ENCODE results near the gene SLC28A3.

The SLC28A3 gene

DNA sequence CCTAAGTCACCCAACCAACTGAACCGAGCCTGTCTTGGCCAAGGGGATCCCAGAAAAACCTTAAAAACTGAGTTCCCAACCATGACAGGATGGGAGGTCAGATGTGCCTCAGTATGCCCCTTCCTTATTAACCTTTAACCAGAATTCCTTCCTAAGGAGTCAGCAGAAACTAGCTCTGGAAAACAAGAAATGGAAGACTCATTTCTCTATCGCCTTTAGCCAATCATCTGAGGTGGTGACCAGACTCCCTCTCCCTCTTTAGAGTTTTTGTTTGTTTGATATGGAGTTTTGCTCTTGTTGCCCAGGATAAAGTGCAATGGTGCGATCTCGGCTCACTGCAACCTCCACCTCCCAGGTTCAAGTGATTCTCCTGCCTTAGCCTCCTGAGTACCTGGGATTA lies 37.5 kb downstream of the SLC28A3 start:
- TF ChIP-seq ZFP3 (CRISPR knock-in tag; IDR thresholded peaks at IDR 0.05) (no peak), ISL1 (CRISPR knock-in tag; IDR thresholded peaks at IDR 0.05) (no peak), ESRRG (CRISPR knock-in tag; IDR thresholded peaks at IDR 0.05) (no peak), ZNF70 (CRISPR knock-in tag; IDR thresholded peaks at IDR 0.05) (no peak), TCF4 (CRISPR knock-in tag; IDR thresholded peaks at IDR 0.05; ENCODE audit: borderline replicate concordance) (no peak), ARNTL (CRISPR knock-in tag; IDR thresholded peaks at IDR 0.05; ENCODE audit: borderline replicate concordance, low read depth) (no peak), ZFP30 (CRISPR knock-in tag; IDR thresholded peaks at IDR 0.05) (no peak), TOX (CRISPR knock-in tag; IDR thresholded peaks at IDR 0.05; ENCODE audit: borderline replicate concordance) (no peak), GLIS3 (CRISPR knock-in tag; IDR thresholded peaks at IDR 0.05) (no peak), RARB (CRISPR knock-in tag; IDR thresholded peaks at IDR 0.05) (no peak), ZNF565 (CRISPR knock-in tag; conservative IDR thresholded peaks at IDR 0.05; ENCODE audit: low read depth) (no peak), PPARA (CRISPR knock-in tag; IDR thresholded peaks at IDR 0.05; ENCODE audit: borderline replicate concordance) (no peak), SNAI2 (CRISPR knock-in tag; IDR thresholded peaks at IDR 0.05) (no peak)
- TF ChIP-seq, protein P1, sequence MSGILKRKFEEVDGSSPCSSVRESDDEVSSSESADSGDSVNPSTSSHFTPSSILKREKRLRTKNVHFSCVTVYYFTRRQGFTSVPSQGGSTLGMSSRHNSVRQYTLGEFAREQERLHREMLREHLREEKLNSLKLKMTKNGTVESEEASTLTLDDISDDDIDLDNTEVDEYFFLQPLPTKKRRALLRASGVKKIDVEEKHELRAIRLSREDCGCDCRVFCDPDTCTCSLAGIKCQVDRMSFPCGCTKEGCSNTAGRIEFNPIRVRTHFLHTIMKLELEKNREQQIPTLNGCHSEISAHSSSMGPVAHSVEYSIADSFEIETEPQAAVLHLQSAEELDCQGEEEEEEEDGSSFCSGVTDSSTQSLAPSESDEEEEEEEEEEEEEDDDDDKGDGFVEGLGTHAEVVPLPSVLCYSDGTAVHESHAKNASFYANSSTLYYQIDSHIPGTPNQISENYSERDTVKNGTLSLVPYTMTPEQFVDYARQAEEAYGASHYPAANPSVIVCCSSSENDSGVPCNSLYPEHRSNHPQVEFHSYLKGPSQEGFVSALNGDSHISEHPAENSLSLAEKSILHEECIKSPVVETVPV (CRISPR knock-in tag; IDR thresholded peaks at IDR 0.05), result no peak
- TF ChIP-seq, protein P2, sequence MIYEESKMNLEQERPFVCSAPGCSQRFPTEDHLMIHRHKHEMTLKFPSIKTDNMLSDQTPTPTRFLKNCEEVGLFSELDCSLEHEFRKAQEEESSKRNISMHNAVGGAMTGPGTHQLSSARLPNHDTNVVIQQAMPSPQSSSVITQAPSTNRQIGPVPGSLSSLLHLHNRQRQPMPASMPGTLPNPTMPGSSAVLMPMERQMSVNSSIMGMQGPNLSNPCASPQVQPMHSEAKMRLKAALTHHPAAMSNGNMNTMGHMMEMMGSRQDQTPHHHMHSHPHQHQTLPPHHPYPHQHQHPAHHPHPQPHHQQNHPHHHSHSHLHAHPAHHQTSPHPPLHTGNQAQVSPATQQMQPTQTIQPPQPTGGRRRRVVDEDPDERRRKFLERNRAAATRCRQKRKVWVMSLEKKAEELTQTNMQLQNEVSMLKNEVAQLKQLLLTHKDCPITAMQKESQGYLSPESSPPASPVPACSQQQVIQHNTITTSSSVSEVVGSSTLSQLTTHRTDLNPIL (CRISPR knock-in tag; IDR thresholded peaks at IDR 0.05; ENCODE audit: low read depth), result no peak
- ATAC-seq, result no peak

DNA sequence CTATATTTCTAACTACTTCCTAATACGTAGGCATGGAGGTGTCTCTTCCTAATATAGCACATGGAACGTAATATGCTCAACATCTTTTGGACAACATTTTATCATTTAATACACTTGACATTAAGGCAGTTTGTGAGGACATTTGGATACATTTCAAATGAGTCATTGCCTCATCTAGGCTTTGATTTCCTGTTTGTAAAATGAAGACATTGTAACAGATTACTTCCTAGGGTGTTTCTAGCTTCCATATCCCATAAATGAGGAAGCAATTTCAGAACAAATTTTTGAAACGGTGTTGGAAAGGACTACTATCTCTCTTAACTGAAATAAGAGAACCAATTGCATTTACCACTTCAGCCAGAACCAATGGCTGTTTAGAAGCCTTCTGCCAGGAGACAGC lies 38.7 kb downstream of the SLC28A3 start:
- no peak for TF ChIP-seq OSR1 (CRISPR knock-in tag; IDR thresholded peaks at IDR 0.05)
- ATAC-seq, result peak; percentile 14; the same call in 1 of the 3 replicates

DNA sequence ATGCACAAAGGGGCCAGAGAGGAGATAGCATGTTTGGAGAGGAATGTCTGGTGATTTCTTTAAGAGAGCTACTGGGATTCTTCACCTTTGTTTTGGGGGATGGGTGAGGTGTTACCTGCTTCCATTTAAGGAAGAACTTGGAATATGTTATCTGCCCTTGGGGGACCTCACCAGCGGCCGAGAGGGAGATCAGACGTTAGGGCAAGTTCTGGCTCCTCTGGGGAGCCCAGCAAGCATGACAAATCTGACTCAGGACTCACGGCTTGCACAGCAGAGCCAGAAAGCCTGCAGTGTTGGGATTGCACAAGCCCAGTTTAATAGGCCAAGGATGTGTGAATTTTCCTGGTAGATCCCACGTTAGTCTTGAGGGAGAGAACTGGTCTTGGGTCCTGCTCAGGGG lies 40.3 kb downstream of the SLC28A3 start:
- no peak for TF ChIP-seq TCF4 (CRISPR knock-in tag; IDR thresholded peaks at IDR 0.05; ENCODE audit: borderline replicate concordance)
- no peak for TF ChIP-seq CSDC2 (CRISPR knock-in tag; IDR thresholded peaks at IDR 0.05)
- TF ChIP-seq, protein P1 (CRISPR knock-in tag; IDR thresholded peaks at IDR 0.05), result no peak
- no peak for TF ChIP-seq RARB (CRISPR knock-in tag; IDR thresholded peaks at IDR 0.05)
- no peak for TF ChIP-seq ZFP30 (CRISPR knock-in tag; IDR thresholded peaks at IDR 0.05)
- TF ChIP-seq PPARA (CRISPR knock-in tag; IDR thresholded peaks at IDR 0.05; ENCODE audit: borderline replicate concordance), result no peak
- TF ChIP-seq, protein P3, sequence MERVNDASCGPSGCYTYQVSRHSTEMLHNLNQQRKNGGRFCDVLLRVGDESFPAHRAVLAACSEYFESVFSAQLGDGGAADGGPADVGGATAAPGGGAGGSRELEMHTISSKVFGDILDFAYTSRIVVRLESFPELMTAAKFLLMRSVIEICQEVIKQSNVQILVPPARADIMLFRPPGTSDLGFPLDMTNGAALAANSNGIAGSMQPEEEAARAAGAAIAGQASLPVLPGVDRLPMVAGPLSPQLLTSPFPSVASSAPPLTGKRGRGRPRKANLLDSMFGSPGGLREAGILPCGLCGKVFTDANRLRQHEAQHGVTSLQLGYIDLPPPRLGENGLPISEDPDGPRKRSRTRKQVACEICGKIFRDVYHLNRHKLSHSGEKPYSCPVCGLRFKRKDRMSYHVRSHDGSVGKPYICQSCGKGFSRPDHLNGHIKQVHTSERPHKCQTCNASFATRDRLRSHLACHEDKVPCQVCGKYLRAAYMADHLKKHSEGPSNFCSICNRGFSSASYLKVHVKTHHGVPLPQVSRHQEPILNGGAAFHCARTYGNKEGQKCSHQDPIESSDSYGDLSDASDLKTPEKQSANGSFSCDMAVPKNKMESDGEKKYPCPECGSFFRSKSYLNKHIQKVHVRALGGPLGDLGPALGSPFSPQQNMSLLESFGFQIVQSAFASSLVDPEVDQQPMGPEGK (CRISPR knock-in tag; IDR thresholded peaks at IDR 0.05; ENCODE audit: borderline replicate concordance), result no peak
- TF ChIP-seq, protein P2 (CRISPR knock-in tag; IDR thresholded peaks at IDR 0.05; ENCODE audit: low read depth), result no peak
- TF ChIP-seq GLIS3 (CRISPR knock-in tag; IDR thresholded peaks at IDR 0.05), result no peak
- TF ChIP-seq ZC3H10 (CRISPR knock-in tag; IDR thresholded peaks at IDR 0.05), result no peak
- TF ChIP-seq ARNTL (CRISPR knock-in tag; IDR thresholded peaks at IDR 0.05; ENCODE audit: borderline replicate concordance, low read depth), result no peak
- no peak for TF ChIP-seq OSR1 (CRISPR knock-in tag; IDR thresholded peaks at IDR 0.05)
- no peak for TF ChIP-seq ZNF8 (CRISPR knock-in tag; IDR thresholded peaks at IDR 0.05)
- TF ChIP-seq SNAI2 (CRISPR knock-in tag; IDR thresholded peaks at IDR 0.05), result no peak
- ATAC-seq, result no peak

DNA sequence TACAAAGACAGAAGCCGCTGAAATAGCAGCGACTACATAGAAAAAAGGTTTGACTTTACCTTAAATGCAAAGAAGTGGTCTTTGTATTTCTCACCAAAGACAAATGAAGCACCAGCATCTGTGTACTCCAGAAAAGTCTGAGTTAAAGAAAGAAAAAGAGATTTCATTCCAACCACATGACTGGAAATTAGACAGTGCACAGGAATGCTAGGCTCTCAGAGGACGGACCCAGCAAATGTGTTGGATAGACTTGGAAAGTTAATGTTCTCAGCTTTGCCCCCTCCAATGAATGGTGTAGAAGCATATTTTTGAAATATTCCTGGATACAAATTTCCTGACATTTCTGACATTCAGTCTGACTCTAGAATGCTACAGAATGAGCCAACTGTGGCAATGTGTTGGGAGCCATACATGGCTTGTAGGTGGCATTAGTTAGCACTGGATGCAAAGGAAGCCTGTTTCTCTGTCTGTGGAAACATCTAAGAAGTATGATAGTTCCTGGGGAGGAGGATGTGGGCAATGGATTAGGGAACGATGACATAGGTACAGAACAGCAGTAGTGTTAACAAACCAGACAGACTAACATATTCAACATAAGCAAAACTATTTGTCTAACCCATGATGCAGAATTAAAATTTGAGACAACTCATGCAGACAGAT lies 43.3 kb downstream of the SLC28A3 start:
- ATAC-seq, result peak; percentile 91
- TF ChIP-seq BACH2 (CRISPR knock-in tag; IDR thresholded peaks at IDR 0.05; ENCODE audit: borderline replicate concordance), result no peak
- TF ChIP-seq ZNF8 (CRISPR knock-in tag; IDR thresholded peaks at IDR 0.05), result no peak
- TF ChIP-seq GLIS3 (CRISPR knock-in tag; IDR thresholded peaks at IDR 0.05), result no peak
- TF ChIP-seq, protein P2 (CRISPR knock-in tag; IDR thresholded peaks at IDR 0.05; ENCODE audit: low read depth), result no peak
- no peak for TF ChIP-seq TCF4 (CRISPR knock-in tag; IDR thresholded peaks at IDR 0.05; ENCODE audit: borderline replicate concordance)
- no peak for TF ChIP-seq ZC3H10 (CRISPR knock-in tag; IDR thresholded peaks at IDR 0.05)
- TF ChIP-seq CSDC2 (CRISPR knock-in tag; IDR thresholded peaks at IDR 0.05), result no peak
- TF ChIP-seq, protein P3 (CRISPR knock-in tag; IDR thresholded peaks at IDR 0.05; ENCODE audit: borderline replicate concordance), result no peak
- TF ChIP-seq ZFP3 (CRISPR knock-in tag; IDR thresholded peaks at IDR 0.05), result no peak
- no peak for TF ChIP-seq ESRRG (CRISPR knock-in tag; IDR thresholded peaks at IDR 0.05)
- no peak for TF ChIP-seq SNAI2 (CRISPR knock-in tag; IDR thresholded peaks at IDR 0.05)
